Mesenchymal stem cell (in vitro differentiated cells and primary cell): ENCODE data around the gene RNF17.

ENCODE experiments used
- DNase-seq: peaks from one replicate; pipeline ENCODE4 v3.0.0-alpha.2; 2013
- H2AFZ ChIP-seq: one replicate; pipeline ENCODE4 v1.6.1; 2013; ENCODE audit warnings: low read depth, mild to moderate bottlenecking, control low read depth, inconsistent platforms, low read length, moderate library complexity
- H2AK5ac ChIP-seq: 2 replicates; pipeline ENCODE4 v1.6.1; 2013; ENCODE audit warnings: low read length, moderate library complexity, mild to moderate bottlenecking, inconsistent platforms; ENCODE audit not compliant: severe bottlenecking
- H2BK120ac ChIP-seq: one replicate; pipeline ENCODE4 v1.6.1; 2013; ENCODE audit warnings: low read depth, mild to moderate bottlenecking, inconsistent platforms, low read length, moderate library complexity
- H2BK12ac ChIP-seq, 2 experiments: one replicate each; pipeline ENCODE4 v1.6.1; 2013; ENCODE audit warnings: inconsistent platforms in 2 of 2, low read length in 2 of 2, mild to moderate bottlenecking in 2 of 2, moderate library complexity in 2 of 2, control low read depth in 1 of 2
- H2BK15ac ChIP-seq: one replicate; pipeline ENCODE4 v1.6.1; 2013; ENCODE audit warnings: mild to moderate bottlenecking, low read depth, inconsistent platforms; ENCODE audit not compliant: poor library complexity, severe bottlenecking
- H2BK5ac ChIP-seq: 2 replicates; pipeline ENCODE4 v1.6.1; 2013; ENCODE audit warnings: low read depth, mild to moderate bottlenecking, low read length, control low read depth, inconsistent platforms; ENCODE audit not compliant: poor library complexity, severe bottlenecking
- H3K14ac ChIP-seq, 2 experiments: one replicate each; pipeline ENCODE4 v1.6.1; 2013; ENCODE audit warnings: inconsistent platforms in 2 of 2, low read length in 2 of 2, control low read depth in 1 of 2, mild to moderate bottlenecking in 1 of 2, moderate library complexity in 1 of 2
- H3K18ac ChIP-seq, 2 experiments: one replicate each; pipeline ENCODE4 v1.6.1; 2013; ENCODE audit warnings: inconsistent platforms in 2 of 2, low read length in 2 of 2, control low read depth in 1 of 2, low read depth in 1 of 2, mild to moderate bottlenecking in 1 of 2
- H3K23ac ChIP-seq, 2 experiments: one replicate each; pipeline ENCODE4 v1.6.1; 2013; ENCODE audit warnings: inconsistent platforms in 2 of 2, low read length in 2 of 2, mild to moderate bottlenecking in 2 of 2, moderate library complexity in 2 of 2, control low read depth in 1 of 2
- H3K27ac ChIP-seq: 2 replicates; pipeline ENCODE4 v1.5.1; 2013; ENCODE audit warnings: mild to moderate bottlenecking, moderate library complexity, low read length, control low read depth, inconsistent platforms; ENCODE audit not compliant: poor library complexity, severe bottlenecking
- H3K27me3 ChIP-seq, 2 experiments: 2 replicates each; pipeline versions ENCODE4 v1.6.1 to v1.7.0; 2013; ENCODE audit warnings: low read length in 2 of 2, mild to moderate bottlenecking in 2 of 2, moderate library complexity in 2 of 2, control low read depth in 1 of 2, inconsistent platforms in 1 of 2; ENCODE audit not compliant: control insufficient read depth in 1 of 2, insufficient read depth in 1 of 2
- H3K36me3 ChIP-seq, 2 experiments: 2 replicates each; pipeline versions ENCODE4 v1.6.1 to v1.7.0; 2013; ENCODE audit warnings: low read length in 2 of 2, control low read depth in 1 of 2, inconsistent platforms in 1 of 2, low read depth in 1 of 2, mild to moderate bottlenecking in 1 of 2; ENCODE audit not compliant: insufficient read depth in 2 of 2, control insufficient read depth in 1 of 2
- H3K4ac ChIP-seq, 2 experiments: one replicate each; pipeline ENCODE4 v1.6.1; 2013; ENCODE audit warnings: inconsistent platforms in 2 of 2, low read length in 2 of 2, mild to moderate bottlenecking in 2 of 2, moderate library complexity in 2 of 2, control low read depth in 1 of 2, low read depth in 1 of 2
- H3K4me1 ChIP-seq: 2 replicates; pipeline ENCODE4 v1.6.1; 2013; ENCODE audit warnings: low read depth, low read length, control low read depth; ENCODE audit not compliant: control insufficient read depth, insufficient read depth
- H3K4me2 ChIP-seq: 2 replicates; pipeline ENCODE4 v1.6.1; 2013; ENCODE audit warnings: low read length, mild to moderate bottlenecking, inconsistent platforms; ENCODE audit not compliant: poor library complexity, severe bottlenecking
- H3K4me3 ChIP-seq, 2 experiments: 2 replicates each; pipeline versions ENCODE4 v1.5.1 to v1.7.0; 2013; ENCODE audit warnings: low read length in 2 of 2, mild to moderate bottlenecking in 2 of 2, control low read depth in 1 of 2, low read depth in 1 of 2; ENCODE audit not compliant: insufficient read depth in 1 of 2
- H3K79me1 ChIP-seq: replicated peaks from 2 replicates; pipeline ENCODE4 v1.6.1; 2013; ENCODE audit warnings: mild to moderate bottlenecking, control low read depth, low read length, inconsistent platforms; ENCODE audit not compliant: poor library complexity, severe bottlenecking
- H3K9ac ChIP-seq: 2 replicates; pipeline ENCODE4 v1.7.0; 2013; ENCODE audit warnings: mild to moderate bottlenecking, low read length, moderate library complexity
- H3K9me3 ChIP-seq: 2 replicates; pipeline ENCODE4 v1.7.0; 2013; ENCODE audit warnings: mild to moderate bottlenecking, low read length; ENCODE audit not compliant: control insufficient read depth
- H4K8ac ChIP-seq: one replicate; pipeline ENCODE4 v1.6.1; 2013; ENCODE audit warnings: inconsistent platforms, mild to moderate bottlenecking, low read length, moderate library complexity
- H4K91ac ChIP-seq: one replicate; pipeline ENCODE4 v1.6.1; 2013; ENCODE audit warnings: mild to moderate bottlenecking, low read length, inconsistent platforms
- WGBS: methylation state at CpG from one replicate; pipeline ENCODE4 v1.1.7; 2013; ENCODE audit warnings: mixed read lengths; 5-methylcytosine and 5-hydroxymethylcytosine counted together

RNF17 gene

DNA sequence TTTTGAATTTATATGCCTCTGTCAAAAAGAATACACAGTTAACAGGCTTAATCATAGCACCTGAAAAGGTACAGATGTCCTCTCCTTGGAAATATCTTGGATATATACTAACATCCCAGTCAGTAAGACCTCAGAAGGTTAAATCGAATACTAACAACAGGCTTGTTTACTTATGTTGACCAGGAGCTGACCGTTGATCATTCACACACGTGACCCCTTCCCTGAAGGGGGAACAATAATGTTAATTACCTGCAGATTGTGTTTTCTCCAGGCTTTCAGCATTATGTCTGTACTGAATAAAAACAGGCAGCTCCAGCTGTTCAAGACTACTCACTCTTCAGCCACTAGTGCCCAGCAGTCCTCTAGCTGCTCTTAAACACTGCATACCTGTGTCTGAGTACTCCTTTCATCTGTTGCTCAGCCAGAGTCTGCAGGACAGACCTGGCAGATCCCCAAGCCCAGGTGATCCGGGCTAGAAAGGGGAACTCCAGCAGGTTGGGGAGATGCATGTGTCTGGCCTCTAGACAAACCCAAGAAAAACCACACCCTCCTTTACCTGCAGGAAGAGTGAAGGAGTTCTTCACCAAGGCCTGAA is 163.9 kb downstream of the RNF17 start:
- H3K27ac ChIP-seq: no peak overlapping the region
- DNase-seq: no peak
- no peaks in the 10 kb centered on the region for H3K36me3 ChIP-seq
- no peak overlapping the region for H2BK12ac ChIP-seq
- no peak overlapping the region for H2AK5ac ChIP-seq
- 69% methylated on average over 4 of the region's 4 CpGs for WGBS
- H3K4me2 ChIP-seq: no peak overlapping the region
- no peak overlapping the region for H3K9ac ChIP-seq
- no peak overlapping the region for H2AFZ ChIP-seq
- peaks cover 19 to 39% of the 10 kb centered on the region in 2 experiments for H3K27me3 ChIP-seq
- no peak overlapping the region for H3K4ac ChIP-seq
- no peak overlapping the region for H2BK120ac ChIP-seq
- H3K23ac ChIP-seq: no peak overlapping the region
- H3K14ac ChIP-seq: no peak overlapping the region
- H3K4me1 ChIP-seq: peaks cover 2% of the 10 kb centered on the region
- H2BK5ac ChIP-seq: no peak overlapping the region
- no peak overlapping the region for H4K8ac ChIP-seq
- H3K4me3 ChIP-seq: no peak overlapping the region
- no peak overlapping the region for H2BK15ac ChIP-seq
- no peak overlapping the region for H3K18ac ChIP-seq
- H4K91ac ChIP-seq: no peak overlapping the region
- H3K79me1 ChIP-seq: no peaks in the 10 kb centered on the region
- no peaks in the 10 kb centered on the region for H3K9me3 ChIP-seq

DNA sequence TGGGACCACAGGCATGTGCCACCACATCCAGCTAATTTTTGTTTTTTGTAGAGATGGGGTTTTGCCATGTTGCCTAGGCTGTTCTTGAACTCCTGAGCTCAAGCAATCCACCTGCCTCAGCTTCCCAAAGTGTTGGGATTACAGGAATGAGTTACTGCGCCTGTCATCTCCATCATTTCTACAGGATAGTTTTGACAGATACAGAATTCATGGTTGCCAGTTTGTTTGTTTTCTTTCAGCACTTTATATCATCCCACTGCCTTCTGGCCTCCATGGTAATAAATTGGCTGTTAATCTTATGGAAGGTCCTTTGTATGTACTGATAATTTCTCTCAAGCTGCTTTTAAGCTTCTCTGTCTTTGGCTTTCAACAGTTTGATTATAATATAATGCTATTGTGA is 165.2 kb downstream of the RNF17 start:
- Histone ChIP-seq H3K23ac (no peak overlapping the region), H3K9ac (no peak overlapping the region), H3K79me1 (no peaks in the 10 kb centered on the region), H2BK12ac (no peak overlapping the region), H2BK5ac (no peak overlapping the region), H2BK120ac (no peak overlapping the region), H3K27ac (no peak overlapping the region), H4K8ac (no peak overlapping the region), H3K4ac (no peak overlapping the region), H2BK15ac (no peak overlapping the region), H2AFZ (no peak overlapping the region), H3K4me3 (no peak overlapping the region), H2AK5ac (no peak overlapping the region), H3K14ac (no peak overlapping the region), H3K4me1 (peaks cover 2% of the 10 kb centered on the region), H3K4me2 (no peak overlapping the region), H3K18ac (no peak overlapping the region), H4K91ac (no peak overlapping the region), H3K9me3 (no peaks in the 10 kb centered on the region), H3K27me3 (peaks cover 25 to 39% of the 10 kb centered on the region in 2 experiments), H3K36me3 (no peaks in the 10 kb centered on the region)
- no CpG with 5 or more reads among the region's 1 CpG for WGBS
- DNase-seq: no peak
